Measurements from ENCODE around the gene ABR. TPM values are rescaled to one million over a fixed set of nuclear protein-coding genes. Genes with fewer than 3 reads are reported as not detected.

ABR gene
- total and polyA plus RNA-seq, 10 donors, result 18.5 to 183 (median 121) TPM

DNA sequence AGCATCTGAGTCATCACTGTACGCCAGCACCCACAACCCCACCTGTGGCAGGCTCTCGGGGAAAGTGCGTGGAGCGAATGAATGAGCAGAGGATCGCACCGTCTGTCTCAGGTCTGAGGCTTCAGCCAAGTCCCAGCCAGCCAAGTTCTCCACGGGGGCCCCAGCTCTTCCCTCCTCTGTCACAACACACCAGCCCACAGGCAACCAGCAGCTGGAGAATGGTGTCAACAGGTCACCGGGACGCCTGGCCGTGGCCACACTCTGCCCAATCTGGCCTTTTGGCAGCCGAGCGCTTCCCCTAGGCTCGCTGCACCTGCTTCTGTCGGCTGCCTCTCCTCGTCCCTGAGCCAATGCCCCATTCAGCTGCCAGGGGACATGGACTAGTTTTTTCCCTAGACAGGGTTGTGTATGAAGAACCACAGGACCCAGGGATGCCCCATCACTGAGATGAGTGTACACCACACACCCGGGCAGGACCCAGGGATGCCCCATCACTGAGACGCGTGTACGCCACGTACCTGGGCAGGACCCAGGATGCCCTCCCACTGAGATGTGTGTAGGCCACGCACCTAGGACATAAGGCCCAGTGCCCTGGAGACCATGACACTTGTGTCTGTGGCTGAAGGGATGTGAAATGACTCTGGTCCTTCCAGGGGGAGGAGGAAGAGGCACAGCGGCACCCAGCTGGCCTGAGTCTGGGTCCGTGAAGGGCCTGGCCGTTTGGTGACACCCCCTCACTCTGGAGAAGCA lies 52.8 kb downstream of the ABR start:
- TF ChIP-seq POLR2AphosphoS5 (IDR thresholded peaks at IDR 0.05) (no peak), POLR2A (IDR thresholded peaks at IDR 0.05) (no peak)
- TF ChIP-seq, protein P1, sequence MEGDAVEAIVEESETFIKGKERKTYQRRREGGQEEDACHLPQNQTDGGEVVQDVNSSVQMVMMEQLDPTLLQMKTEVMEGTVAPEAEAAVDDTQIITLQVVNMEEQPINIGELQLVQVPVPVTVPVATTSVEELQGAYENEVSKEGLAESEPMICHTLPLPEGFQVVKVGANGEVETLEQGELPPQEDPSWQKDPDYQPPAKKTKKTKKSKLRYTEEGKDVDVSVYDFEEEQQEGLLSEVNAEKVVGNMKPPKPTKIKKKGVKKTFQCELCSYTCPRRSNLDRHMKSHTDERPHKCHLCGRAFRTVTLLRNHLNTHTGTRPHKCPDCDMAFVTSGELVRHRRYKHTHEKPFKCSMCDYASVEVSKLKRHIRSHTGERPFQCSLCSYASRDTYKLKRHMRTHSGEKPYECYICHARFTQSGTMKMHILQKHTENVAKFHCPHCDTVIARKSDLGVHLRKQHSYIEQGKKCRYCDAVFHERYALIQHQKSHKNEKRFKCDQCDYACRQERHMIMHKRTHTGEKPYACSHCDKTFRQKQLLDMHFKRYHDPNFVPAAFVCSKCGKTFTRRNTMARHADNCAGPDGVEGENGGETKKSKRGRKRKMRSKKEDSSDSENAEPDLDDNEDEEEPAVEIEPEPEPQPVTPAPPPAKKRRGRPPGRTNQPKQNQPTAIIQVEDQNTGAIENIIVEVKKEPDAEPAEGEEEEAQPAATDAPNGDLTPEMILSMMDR (IDR thresholded peaks at IDR 0.05 in 8 of 11, conservative IDR thresholded peaks at IDR 0.05 in 3 of 11), result no peak
- 85 to 94% (median 86%) methylated on average over 18 to 24 of the region's 24 CpGs for WGBS, 5 donors
- H3K36me3 ChIP-seq, result peaks cover 0 to 37% (median 3%) of the 10 kb centered on the region in 6 donors
- H3K9me3 ChIP-seq, result peaks cover 0 to 7% (median 0%) of the 10 kb centered on the region in 8 donors
- no peak overlapping the region for H3K4me3 ChIP-seq
- intact Hi-C loops (cut with DNase I; ENCODE audit: low total_unique reads), result loop anchor here (5.0 kb wide), 1 partner anchor 200 kb away; no protein-coding TSS in a partner anchor
- H3K27ac ChIP-seq, result no peak overlapping the region
- no peak for DNase-seq
- H3K4me1 ChIP-seq, result peaks cover 9 to 27% (median 18%) of the 10 kb centered on the region in 6 donors
- H3K27me3 ChIP-seq (replicated peaks in 1 of 7), result no peaks in the 10 kb centered on the region

- Histone ChIP-seq H3K36me3 (peaks cover 0 to 37% (median 3%) of the 10 kb centered on the region in 6 donors), H3K27me3 (replicated peaks in 1 of 7) (no peaks in the 10 kb centered on the region), H3K4me3 (no peak overlapping the region), H3K9me3 (peaks cover 0 to 7% (median 0%) of the 10 kb centered on the region in 8 donors), H3K27ac (no peak overlapping the region), H3K4me1 (peaks cover 9 to 33% (median 21%) of the 10 kb centered on the region in 6 donors)
- TF ChIP-seq POLR2AphosphoS5 (IDR thresholded peaks at IDR 0.05) (no peak), POLR2A (IDR thresholded peaks at IDR 0.05) (no peak)
- TF ChIP-seq, protein P1 (IDR thresholded peaks at IDR 0.05 in 8 of 11, conservative IDR thresholded peaks at IDR 0.05 in 3 of 11), result no peak
- intact Hi-C loops (cut with DNase I; ENCODE audit: low total_unique reads), result loop anchor here (5.0 kb wide), 1 partner anchor 201 kb away; no protein-coding TSS in a partner anchor
- 90 to 94% (median 92%) methylated on average over 2 to 26 of the region's 26 CpGs; no CpG with 5 or more reads in 1 of the 5 donors for WGBS, 5 donors
- DNase-seq, result no peak
Measured at GRCh38 chr17:1126250-1126797, 53.5 kb downstream of the ABR start.

- TF ChIP-seq POLR2A (IDR thresholded peaks at IDR 0.05), result no peak
- Histone ChIP-seq H3K4me3 (no peak overlapping the region), H3K9me3 (peaks cover 0 to 7% (median 0%) of the 10 kb centered on the region in 8 donors), H3K27me3 (replicated peaks in 1 of 7) (no peaks in the 10 kb centered on the region), H3K4me1 (peaks cover 9 to 39% (median 21%) of the 10 kb centered on the region in 6 donors), H3K27ac (no peak overlapping the region), H3K36me3 (peaks cover 0 to 38% (median 3%) of the 10 kb centered on the region in 6 donors)
- intact Hi-C loops (cut with DNase I; ENCODE audit: low total_unique reads), result loop anchor here (5.0 kb wide), 1 partner anchor 202 kb away; no protein-coding TSS in a partner anchor
- no peak for DNase-seq
- 87 to 95% (median 92%) methylated on average over 7 to 11 of the region's 11 CpGs for WGBS, 5 donors
Measured at GRCh38 chr17:1125788-1126145, 54.0 kb downstream of the ABR start.

- TF ChIP-seq, protein P1 (IDR thresholded peaks at IDR 0.05 in 8 of 11, conservative IDR thresholded peaks at IDR 0.05 in 3 of 11), result no peak
- no peak for TF ChIP-seq POLR2A (IDR thresholded peaks at IDR 0.05)
- TF ChIP-seq POLR2AphosphoS5 (IDR thresholded peaks at IDR 0.05), result no peak
- intact Hi-C loops (cut with DNase I; ENCODE audit: low total_unique reads), result loop anchor here (5.0 kb wide), 2 partner anchors 62 to 202 kb away; no protein-coding TSS in a partner anchor
Measured at GRCh38 chr17:1124896-1125787, 54.6 kb downstream of the ABR start.

More at GRCh38 chr17:1124896-1125787, 54.6 kb downstream of the ABR start:
- peaks cover 0 to 38% (median 3%) of the 10 kb centered on the region in 6 donors for H3K36me3 ChIP-seq
- H3K9me3 ChIP-seq, result peaks cover 0 to 7% (median 0%) of the 10 kb centered on the region in 8 donors
- peaks cover 9 to 39% (median 21%) of the 10 kb centered on the region in 6 donors for H3K4me1 ChIP-seq
- DNase-seq, result no peak
- H3K4me3 ChIP-seq, result no peak overlapping the region
- H3K27ac ChIP-seq, result no peak overlapping the region
- no peaks in the 10 kb centered on the region for H3K27me3 ChIP-seq (replicated peaks in 1 of 7)
- 87 to 95% (median 92%) methylated on average over 51 to 53 of the region's 53 CpGs for WGBS, 5 donors

All from spleen (tissue), 11 donors.